ENCODE results near the gene MASP1.

MASP1 gene

GRCh38 chr3:187293516-187294430 lies 2.2 kb upstream of the MASP1 start:
- DNase-seq (ENCODE audit: low read depth): no peak

GRCh38 chr3:187292631-187293515 lies 1.3 kb upstream of the MASP1 start:
- no peak for DNase-seq (ENCODE audit: low read depth)

GRCh38 chr3:187292181-187292580 lies 644 bp upstream of the MASP1 start:
- DNase-seq (ENCODE audit: low read depth): no peak

DNA sequence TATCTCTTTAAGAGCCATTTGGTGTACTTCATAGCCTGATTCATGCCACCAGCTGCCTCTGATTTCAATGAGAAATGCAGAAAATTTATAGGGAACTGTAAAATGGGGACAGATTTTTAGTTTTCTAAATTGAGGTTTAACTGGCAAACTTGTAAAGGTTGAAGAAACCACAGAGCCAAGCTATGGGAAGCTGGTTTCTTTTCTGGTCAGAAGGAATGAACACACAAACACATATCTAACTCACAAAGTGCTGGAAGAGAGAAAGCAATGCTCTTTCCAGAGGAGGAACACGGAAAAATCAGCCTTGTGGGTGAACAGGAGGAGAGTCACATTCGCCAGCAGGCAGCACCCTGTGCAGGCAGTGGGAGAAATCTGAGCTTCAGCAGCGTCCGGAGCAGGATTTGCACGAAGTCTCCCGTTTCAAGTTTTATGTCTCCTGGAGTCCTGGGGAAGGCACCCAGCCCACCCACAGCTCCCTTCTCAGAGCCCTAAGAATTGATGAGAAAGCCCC lies 481 bp downstream of the MASP1 start:
- DNase-seq (ENCODE audit: low read depth): no peak

DNA sequence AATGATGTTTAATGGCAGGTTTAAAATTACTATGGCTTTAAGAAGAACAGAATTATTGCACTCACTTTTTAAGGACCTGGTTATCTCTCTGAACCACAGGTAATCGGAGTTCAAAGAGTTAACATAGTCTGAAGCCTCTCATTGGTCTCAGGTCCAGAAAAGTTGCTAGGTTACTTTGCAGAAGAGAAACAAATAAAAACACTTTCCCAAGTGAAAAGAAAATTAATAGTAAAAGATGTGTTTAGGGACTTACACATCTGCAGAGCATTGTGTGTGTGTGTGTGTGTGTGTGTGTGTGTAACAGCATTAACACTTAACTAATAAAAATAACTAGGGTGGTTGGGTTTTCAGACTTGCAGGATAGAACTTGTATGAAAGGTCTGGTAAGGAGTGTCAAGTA lies 1.0 kb downstream of the MASP1 start:
- DNase-seq (ENCODE audit: low read depth): no peak

DNA sequence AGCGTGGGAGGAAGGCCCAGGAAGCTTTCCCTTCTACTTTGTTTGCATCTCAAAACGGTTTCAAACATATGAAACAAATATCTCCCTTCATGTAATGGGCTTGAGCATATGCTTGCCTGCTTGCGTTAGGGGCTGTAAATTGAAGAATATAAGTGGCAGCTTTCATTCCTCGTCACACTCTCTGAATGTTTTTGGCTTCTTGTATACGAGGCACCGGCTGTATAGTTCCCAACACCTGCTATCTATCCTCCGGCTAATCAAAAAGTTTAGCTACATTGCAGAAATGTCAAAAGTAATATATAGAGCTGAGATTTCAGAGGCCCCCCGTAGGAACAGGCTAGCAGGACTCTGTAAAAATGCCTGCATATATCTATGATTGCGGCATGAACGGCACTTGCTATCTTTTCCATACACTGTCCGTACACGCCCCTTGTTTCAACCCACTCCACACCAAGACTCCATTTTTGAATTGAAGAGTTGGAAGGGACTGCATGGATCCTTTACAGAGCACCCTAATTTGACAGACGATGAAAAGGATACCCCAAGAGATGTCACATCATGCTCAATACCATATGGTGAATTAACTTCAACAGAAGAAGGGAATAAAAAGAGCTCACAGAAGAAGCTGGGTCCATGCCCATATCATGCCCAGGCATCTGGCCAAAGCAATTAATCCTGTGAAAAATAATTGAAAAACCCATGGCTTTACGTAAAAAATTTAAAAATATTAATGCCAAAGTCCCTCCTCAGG lies 2.5 kb downstream of the MASP1 start:
- DNase-seq (ENCODE audit: low read depth): no peak

DNA sequence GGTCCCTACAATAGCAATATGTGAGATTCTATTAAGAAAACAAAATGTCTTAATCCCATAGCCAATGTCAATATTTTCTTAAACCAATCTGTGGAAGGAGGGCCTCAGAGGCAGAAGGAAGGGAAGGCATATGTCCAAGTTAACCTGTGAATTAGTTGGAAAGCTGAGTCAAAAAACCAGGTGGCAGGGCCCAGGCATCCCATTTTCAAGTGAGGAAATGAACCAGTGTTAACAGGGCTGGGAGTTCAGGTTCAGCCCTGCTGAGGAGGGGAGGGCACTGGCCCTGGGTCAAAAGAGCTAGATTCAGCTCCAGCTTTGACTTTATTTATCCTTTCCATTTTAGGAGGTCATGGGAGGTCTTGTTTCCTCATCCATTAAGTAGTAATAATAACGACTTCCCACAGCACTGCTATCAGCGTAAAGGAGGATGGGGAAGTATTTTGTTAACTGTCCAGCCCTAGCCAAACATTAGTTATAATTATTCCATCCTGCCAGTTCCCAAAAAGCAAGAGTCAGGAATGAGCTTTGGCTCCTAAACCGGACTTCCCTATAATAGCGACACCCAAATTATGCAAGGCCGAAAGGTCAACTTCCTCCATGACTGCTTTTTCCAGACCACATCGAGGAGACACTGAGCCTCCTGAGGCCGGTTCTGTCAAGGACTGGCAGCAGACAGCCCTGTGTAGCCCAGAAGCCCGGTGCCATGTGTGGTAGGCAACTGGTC lies 3.2 kb downstream of the MASP1 start:
- DNase-seq (ENCODE audit: low read depth): no peak

GRCh38 chr3:187287256-187287655 lies 4.3 kb downstream of the MASP1 start:
- no peak for DNase-seq (ENCODE audit: low read depth)

DNA sequence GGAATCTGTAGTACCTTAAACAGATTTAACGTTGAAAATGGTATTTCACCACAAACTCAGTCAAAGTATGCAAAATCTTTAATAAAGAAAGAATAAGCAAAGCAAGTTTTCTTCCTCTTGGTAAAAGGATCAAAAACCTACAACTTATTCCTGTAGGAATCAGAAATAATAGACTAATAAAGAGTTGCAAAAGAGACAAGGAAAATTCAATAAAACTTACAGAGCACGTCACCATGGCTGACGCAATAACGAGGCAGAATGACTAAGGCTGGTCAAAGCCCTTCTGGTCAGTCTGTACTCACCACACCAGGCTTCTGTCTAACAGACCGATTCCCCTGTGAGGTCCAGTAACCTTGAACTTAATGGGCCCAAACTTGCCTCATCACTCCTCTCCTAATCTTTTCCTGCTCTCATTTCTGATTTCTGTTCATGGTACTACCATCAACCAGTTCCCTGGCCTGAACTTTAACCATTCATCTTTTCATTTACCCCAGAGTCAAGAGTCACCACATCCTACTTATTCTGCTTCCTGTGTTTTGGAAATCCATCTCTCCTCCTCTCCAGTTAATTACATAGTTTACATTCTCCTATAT lies 5.0 kb downstream of the MASP1 start:
- DNase-seq (ENCODE audit: low read depth): no peak

DNA sequence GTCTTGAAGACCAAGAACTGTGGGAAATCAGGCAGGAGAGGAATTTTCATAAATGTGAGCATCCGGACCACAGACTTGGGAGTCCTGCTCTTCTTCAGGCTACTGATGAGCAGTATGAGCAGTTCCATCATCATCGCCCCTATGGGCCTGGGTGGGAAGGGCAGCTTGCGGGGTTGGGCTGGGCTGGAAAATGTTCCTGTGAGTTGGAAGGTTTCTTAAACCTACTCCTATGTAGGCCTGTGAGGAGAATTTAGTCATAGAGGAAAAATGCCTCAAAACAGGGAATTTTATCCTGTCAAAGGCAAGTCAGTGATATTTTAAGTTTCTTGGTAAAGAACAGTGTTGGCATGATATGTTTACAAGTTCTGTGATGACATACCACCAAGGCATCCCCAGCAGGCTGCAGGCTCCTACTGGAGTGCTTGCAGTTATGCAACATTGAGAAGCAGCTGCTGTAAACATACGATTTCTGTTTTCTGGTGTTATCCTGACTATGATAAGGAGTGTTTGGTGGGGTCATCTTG lies 10.3 kb downstream of the MASP1 start:
- no peak for DNase-seq (ENCODE audit: low read depth)

GRCh38 chr3:187280644-187281043 lies 10.9 kb downstream of the MASP1 start:
- DNase-seq (ENCODE audit: low read depth): no peak

- DNase-seq (ENCODE audit: low read depth): no peak
These were observed 14.4 kb downstream of the MASP1 start for GRCh38 chr3:187277129-187277462.

DNA sequence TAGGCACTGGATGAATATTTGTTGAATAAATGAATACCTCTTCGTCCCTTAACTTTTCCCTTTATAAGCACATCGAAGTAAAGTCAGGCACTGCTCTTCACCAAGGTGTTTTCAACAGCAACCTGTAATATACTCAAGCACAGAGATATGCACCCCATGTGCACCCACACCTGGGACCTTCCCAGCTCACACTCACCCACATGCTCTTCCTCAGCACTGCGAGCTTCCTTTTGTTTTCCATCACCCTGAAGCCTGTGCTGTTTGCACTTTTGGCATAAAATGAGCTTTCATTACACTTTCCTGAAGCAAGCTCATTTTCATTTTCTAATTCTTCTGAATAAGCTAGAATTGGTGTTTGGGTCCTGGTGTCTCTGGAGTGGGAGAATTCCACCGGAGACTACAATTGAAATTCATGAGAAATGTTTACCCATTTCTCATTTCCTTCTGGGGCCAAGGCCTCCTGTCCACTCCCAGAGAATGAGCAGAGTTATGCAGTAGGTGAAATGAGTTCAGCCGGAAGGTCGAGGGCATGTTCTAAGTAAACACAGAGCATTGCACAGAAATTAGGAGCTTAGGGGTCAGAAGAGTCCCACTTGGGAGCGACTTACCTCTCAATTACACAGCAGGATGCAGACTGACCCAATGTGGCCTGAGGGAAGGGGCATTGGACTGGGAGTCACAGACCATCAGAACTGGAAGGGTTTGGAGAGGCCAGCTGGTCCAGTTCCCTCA lies 15.0 kb downstream of the MASP1 start:
- no peak for DNase-seq (ENCODE audit: low read depth)

GRCh38 chr3:187274977-187275338 lies 16.6 kb downstream of the MASP1 start:
- no peak for DNase-seq (ENCODE audit: low read depth)

DNA sequence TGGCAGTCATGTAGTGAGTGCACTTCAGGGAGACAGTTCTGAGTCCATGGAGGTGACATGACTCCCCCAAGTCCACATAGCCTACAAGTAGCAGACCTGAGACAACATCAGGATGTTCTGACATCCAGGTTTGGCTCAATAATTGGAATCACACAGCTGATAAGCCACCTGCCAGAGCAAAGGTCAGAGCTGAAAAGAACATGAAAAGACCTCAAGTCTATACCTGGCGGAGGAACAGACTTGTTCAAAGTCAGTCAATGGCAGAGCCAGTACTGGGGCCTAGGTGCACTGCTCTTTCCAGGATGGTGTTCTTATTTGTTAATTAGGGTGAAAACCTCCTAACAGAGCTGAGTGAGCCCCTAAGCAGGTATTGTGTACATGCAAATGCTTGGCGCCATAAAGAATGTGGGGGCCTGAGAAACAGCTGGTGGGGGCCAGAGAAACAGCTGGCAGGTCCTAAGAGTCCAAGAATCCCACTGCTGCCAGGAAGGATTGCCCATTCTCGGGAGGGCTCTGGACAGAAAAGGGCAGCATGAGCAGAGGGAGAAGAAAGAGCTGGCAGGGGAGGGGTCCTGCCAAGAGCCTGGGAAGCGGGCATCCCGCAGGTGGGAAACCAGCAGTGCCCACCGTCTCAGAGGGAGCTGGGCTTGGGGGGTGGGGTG lies 17.1 kb downstream of the MASP1 start:
- no peak for DNase-seq (ENCODE audit: low read depth)

GRCh38 chr3:187271582-187271981 lies 20.0 kb downstream of the MASP1 start:
- no peak for DNase-seq (ENCODE audit: low read depth)

- DNase-seq (ENCODE audit: low read depth): no peak
These were observed 22.1 kb downstream of the MASP1 start for GRCh38 chr3:187269486-187269885.

DNA sequence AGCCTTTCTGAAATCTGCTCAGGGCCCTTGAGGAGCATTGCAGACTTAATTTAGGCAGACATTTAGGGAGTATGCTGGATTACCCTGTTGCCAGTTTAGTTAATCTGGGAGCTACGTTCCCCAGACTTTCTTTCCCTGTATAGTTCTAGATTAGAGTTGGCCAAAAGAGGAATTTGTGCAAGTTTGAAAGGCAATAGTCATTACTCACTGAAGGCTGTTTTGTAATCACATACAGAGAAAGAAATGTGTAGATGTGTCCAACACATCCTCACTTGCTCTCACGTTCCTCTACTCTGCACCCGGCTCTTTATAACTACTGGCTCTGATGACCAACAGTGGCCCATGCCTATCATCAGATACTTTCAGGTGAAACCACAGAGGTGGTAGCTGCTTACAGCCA lies 24.2 kb downstream of the MASP1 start:
- no peak for DNase-seq (ENCODE audit: low read depth)

DNA sequence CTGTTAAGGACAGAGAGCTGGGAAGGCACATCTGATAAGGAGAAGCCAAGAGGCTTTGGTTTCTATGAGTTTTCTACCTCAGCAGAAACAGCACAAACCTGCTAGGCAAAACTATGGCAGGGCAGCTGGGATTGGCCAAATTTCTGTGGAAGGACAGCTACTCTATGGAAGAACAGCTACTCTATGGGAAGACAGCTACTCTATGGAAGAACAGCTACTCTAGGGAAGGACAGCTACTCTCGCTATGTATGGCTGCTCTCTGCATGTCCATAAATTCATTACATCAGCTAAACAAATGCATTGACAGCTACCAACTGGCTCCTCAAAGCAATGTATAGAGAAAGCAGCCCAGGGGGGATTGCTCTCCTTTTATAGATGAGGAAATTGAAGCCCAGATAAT lies 24.8 kb downstream of the MASP1 start:
- no peak for DNase-seq (ENCODE audit: low read depth)

- DNase-seq (ENCODE audit: low read depth): no peak
These were observed 26.0 kb downstream of the MASP1 start for GRCh38 chr3:187265461-187265955.

Data from non-pigmented ciliary epithelial cell (primary cell).